B cell (primary cell): Measurements from ENCODE around the gene DPYSL3.

ENCODE experiments used
- CTCF ChIP-seq: fragments of 200-600 bp; IDR thresholded peaks from one replicate; pipeline ENCODE4 v1.8.0; 2022; ENCODE audit warnings: antibody characterized with exemption, mild to moderate bottlenecking
- EZH2 ChIP-seq: IDR thresholded peaks from 2 replicates; pipeline ENCODE4 v1.6.1; 2012; ENCODE audit warnings: borderline replicate concordance, low read depth, mild to moderate bottlenecking, moderate library complexity, low read length; ENCODE audit not compliant: insufficient read depth, poor library complexity, severe bottlenecking

- TF ChIP-seq CTCF (no peak), EZH2 (no peak)
Observed at GRCh38 chr5:147403651-147404640, 105.9 kb downstream of the DPYSL3 start.
